ENCODE measurements around the gene GPC5. TPM values are rescaled to one million over a fixed set of nuclear protein-coding genes. Genes with fewer than 3 reads are reported as not detected.

GPC5 gene
- total RNA-seq, 1 experiment from 2014 or later = 0.15 TPM

DNA sequence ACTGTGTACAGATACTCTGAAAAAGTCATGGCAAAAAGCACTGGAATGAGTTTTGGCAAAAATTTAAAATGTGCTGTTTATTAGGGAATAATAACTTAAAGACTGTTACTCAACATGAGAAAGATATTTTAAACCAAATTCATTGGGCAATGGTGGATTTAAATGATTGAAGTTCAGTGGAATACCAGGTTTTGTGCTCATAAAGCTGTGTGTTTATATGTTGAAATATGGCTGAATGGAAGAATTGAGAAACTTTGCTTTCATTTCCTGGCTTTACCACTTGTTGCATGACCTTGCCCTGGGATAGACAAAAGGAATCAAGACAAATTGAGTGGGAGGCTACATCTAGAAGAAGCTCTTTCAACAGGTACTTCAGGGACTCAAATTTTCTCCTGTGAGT is 246.4 kb downstream of the GPC5 start:
- Histone ChIP-seq H3K9me3 (ENCODE audit: control insufficient read depth, low read depth, low read length) (no peaks in the 10 kb centered on the region), H3K9ac (ENCODE audit: extremely low read depth, insufficient read length, low read length) (no peak overlapping the region), H3K14ac (ENCODE audit: insufficient read depth, low read length) (no peak overlapping the region), H2BK120ac (ENCODE audit: low read depth, low read length, poor library complexity, severe bottlenecking) (no peak overlapping the region), H4K8ac (replicated peaks; ENCODE audit: insufficient read length, low read depth, low read length) (no peak overlapping the region), H3K79me2 (ENCODE audit: insufficient read depth, low read length) (no peaks in the 10 kb centered on the region), H2BK12ac (ENCODE audit: insufficient read length, low read depth, low read length) (no peak overlapping the region), H2AFZ (ENCODE audit: low read length) (no peak overlapping the region), H3K4me2 (ENCODE audit: insufficient read depth, insufficient read length, low read length) (no peak overlapping the region), H3K27me3 (ENCODE audit: insufficient read depth, low read length) (no peaks in the 10 kb centered on the region), H3K4me1 (ENCODE audit: insufficient read depth, low read length) (peaks cover 2% of the 10 kb centered on the region; the same call in 1 of the 2 replicates), H2BK5ac (ENCODE audit: insufficient read length, low read length) (no peak overlapping the region), H4K91ac (ENCODE audit: insufficient read length, low read depth, low read length) (no peak overlapping the region), H3K56ac (ENCODE audit: insufficient read length, low read depth, low read length) (no peak overlapping the region), H4K20me1 (ENCODE audit: control insufficient read depth, insufficient read depth, insufficient read length) (no peaks in the 10 kb centered on the region), H3K27ac (ENCODE audit: insufficient read length, low read depth, low read length) (no peak overlapping the region), H2AK5ac (ENCODE audit: insufficient read length, low read length) (no peak overlapping the region), H2BK15ac (ENCODE audit: low read depth, low read length) (no peak overlapping the region), H3K18ac (ENCODE audit: insufficient read length, low read depth, low read length) (no peak overlapping the region), H3K23ac (ENCODE audit: insufficient read length, low read depth, low read length) (no peak overlapping the region), H3T11ph (ENCODE audit: low read length) (no peak overlapping the region), H2BK20ac (ENCODE audit: low read depth, low read length, poor library complexity, severe bottlenecking) (no peak overlapping the region), H3K23me2 (ENCODE audit: insufficient read length, low read depth, low read length, poor library complexity, severe bottlenecking) (no peaks in the 10 kb centered on the region), H3K79me1 (ENCODE audit: insufficient read depth, low read depth, low read length, poor library complexity, severe bottlenecking) (no peaks in the 10 kb centered on the region), H3K4ac (ENCODE audit: low read depth, low read length) (no peak overlapping the region), H4K5ac (ENCODE audit: insufficient read length, low read depth, low read length) (no peak overlapping the region)
- peaks cover 11 to 14% of the 10 kb centered on the region in 2 experiments for H3K4me1 Mint-ChIP-seq
- TF ChIP-seq, protein P1, sequence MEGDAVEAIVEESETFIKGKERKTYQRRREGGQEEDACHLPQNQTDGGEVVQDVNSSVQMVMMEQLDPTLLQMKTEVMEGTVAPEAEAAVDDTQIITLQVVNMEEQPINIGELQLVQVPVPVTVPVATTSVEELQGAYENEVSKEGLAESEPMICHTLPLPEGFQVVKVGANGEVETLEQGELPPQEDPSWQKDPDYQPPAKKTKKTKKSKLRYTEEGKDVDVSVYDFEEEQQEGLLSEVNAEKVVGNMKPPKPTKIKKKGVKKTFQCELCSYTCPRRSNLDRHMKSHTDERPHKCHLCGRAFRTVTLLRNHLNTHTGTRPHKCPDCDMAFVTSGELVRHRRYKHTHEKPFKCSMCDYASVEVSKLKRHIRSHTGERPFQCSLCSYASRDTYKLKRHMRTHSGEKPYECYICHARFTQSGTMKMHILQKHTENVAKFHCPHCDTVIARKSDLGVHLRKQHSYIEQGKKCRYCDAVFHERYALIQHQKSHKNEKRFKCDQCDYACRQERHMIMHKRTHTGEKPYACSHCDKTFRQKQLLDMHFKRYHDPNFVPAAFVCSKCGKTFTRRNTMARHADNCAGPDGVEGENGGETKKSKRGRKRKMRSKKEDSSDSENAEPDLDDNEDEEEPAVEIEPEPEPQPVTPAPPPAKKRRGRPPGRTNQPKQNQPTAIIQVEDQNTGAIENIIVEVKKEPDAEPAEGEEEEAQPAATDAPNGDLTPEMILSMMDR (conservative IDR thresholded peaks at IDR 0.05) = no peak
- DNase-seq = no peak
- H3K36me3 Mint-ChIP-seq (ENCODE audit: insufficient read depth in 1 of 3, low read depth in 3 of 3) = no peaks in the 10 kb centered on the region
- no peak overlapping the region; a peak in 2 of 7 replicates for H3K27ac Mint-ChIP-seq
- no peaks in the 10 kb centered on the region for H3K27me3 Mint-ChIP-seq (ENCODE audit: low read depth)
- no peaks in the 10 kb centered on the region for H3K9me3 Mint-ChIP-seq
- H3K4me3 Mint-ChIP-seq = no peak overlapping the region

Measured in H9 (cell line).